HUES6 (cell line): ENCODE measurements around the gene TASL.
"Not testable (repeated sequence)": the region's sequence is repeated elsewhere in the genome, so short reads cannot be mapped to it uniquely, and the experiment has no call there.

Experiments
- H3K27ac ChIP-seq: 2 replicates; pipeline ENCODE4 v1.7.0; 2013; ENCODE audit warnings: low read depth, mild to moderate bottlenecking, low read length, inconsistent platforms
- H3K27me3 ChIP-seq: 2 replicates; pipeline ENCODE4 v1.6.1; 2013; ENCODE audit warnings: low read length; ENCODE audit not compliant: control insufficient read depth, insufficient read depth
- H3K36me3 ChIP-seq: 2 replicates; pipeline ENCODE4 v1.6.1; 2013; ENCODE audit warnings: low read length; ENCODE audit not compliant: control insufficient read depth, insufficient read depth
- H3K4me1 ChIP-seq: 2 replicates; pipeline ENCODE4 v1.6.1; 2013; ENCODE audit warnings: low read length; ENCODE audit not compliant: control insufficient read depth, insufficient read depth
- H3K4me3 ChIP-seq: 2 replicates; pipeline ENCODE4 v1.5.1; 2013; ENCODE audit warnings: low read depth, low read length
- H3K9ac ChIP-seq: one replicate; pipeline ENCODE4 v1.6.1; 2013; ENCODE audit warnings: mild to moderate bottlenecking, low read length
- H3K9me3 ChIP-seq: 2 replicates; pipeline ENCODE4 v1.6.1; 2013; ENCODE audit warnings: low read depth, low read length; ENCODE audit not compliant: control insufficient read depth, insufficient read depth

Gene TASL

GRCh38 chrX:30573125-30573524, 4.4 kb downstream of the TASL start:
- Histone ChIP-seq H3K36me3 (no peaks in the 10 kb centered on the region), H3K9ac (no peak overlapping the region), H3K9me3 (no peaks in the 10 kb centered on the region), H3K4me3 (no peak overlapping the region), H3K4me1 (no peaks in the 10 kb centered on the region), H3K27me3 (peaks cover 4% of the 10 kb centered on the region; the same call in 1 of the 2 replicates), H3K27ac (no peak overlapping the region)

DNA sequence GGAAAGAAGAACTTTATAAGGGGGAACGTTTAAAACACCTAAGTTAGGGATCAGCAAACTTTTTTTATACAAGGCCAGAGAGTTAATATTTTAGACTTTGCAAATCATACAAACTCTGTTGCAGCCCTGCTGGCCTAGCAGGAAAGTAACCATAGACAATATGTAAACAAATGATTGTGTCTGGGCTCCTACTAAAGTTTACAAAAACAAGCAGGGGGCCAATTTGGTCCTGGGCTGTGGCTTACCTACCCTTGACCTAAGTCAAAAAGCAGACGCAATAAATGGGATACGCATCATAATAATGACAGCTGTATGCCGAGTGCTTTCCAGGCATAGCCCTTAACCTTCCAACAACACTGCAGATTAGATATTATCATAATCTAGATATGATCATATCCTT, 4.9 kb downstream of the TASL start:
- Histone ChIP-seq H3K27ac (no peak overlapping the region), H3K27me3 (peaks cover 4% of the 10 kb centered on the region; the same call in 1 of the 2 replicates), H3K9ac (no peak overlapping the region), H3K9me3 (no peaks in the 10 kb centered on the region), H3K36me3 (no peaks in the 10 kb centered on the region), H3K4me1 (no peaks in the 10 kb centered on the region), H3K4me3 (no peak overlapping the region)

- Histone ChIP-seq H3K27me3 (peaks cover 4% of the 10 kb centered on the region; the same call in 1 of the 2 replicates), H3K9me3 (no peaks in the 10 kb centered on the region), H3K4me1 (no peaks in the 10 kb centered on the region), H3K9ac (no peak overlapping the region), H3K4me3 (no peak overlapping the region), H3K27ac (no peak overlapping the region), H3K36me3 (no peaks in the 10 kb centered on the region)
Measured at GRCh38 chrX:30572004-30572403, 5.6 kb downstream of the TASL start.

DNA sequence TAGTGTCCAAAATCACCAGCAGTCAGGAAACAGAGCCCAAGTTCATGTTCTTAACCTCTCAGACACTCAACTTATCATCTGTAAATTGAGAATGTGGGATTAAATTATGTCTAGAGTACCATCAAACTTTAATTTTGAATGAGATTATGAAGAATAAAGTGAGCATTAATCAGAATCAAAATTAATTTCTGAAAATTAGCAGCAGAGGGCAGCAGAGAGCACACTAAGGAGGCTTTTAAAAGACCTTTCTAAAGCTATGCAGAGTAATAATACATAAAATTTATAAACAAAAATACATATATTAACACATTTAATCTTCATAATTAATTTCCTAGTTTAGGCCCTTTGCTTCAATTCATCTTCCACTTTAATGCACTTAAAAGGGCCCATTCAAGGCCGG, 7.1 kb downstream of the TASL start:
- Histone ChIP-seq H3K27ac (no peak overlapping the region), H3K4me3 (no peak overlapping the region), H3K4me1 (no peaks in the 10 kb centered on the region), H3K9me3 (no peaks in the 10 kb centered on the region), H3K9ac (no peak overlapping the region), H3K36me3 (no peaks in the 10 kb centered on the region), H3K27me3 (peaks cover 4% of the 10 kb centered on the region; the same call in 1 of the 2 replicates)

DNA sequence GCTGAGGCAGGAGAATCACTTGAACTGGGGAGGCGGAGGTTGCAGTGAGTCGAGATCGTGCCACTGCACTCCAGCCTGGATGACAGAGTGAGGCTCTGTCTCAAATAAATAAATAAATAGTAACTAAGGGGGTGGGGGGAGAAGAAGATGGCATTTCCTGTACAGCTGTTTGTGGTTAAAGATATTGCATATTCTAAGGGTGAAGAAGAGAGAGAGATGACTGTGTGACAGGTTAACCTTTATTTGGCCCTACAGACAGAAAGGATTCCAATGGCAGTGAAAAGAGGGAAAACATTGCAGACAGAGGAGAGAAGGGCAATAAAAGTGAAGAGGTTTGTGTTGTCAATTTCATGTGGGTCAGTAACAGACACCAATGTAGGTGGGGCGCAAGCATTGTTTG, 9.4 kb downstream of the TASL start:
- Histone ChIP-seq H3K9ac (no peak overlapping the region), H3K36me3 (no peaks in the 10 kb centered on the region), H3K4me1 (no peaks in the 10 kb centered on the region), H3K27me3 (peaks cover 4% of the 10 kb centered on the region; the same call in 1 of the 2 replicates), H3K9me3 (no peaks in the 10 kb centered on the region), H3K27ac (no peak overlapping the region), H3K4me3 (no peak overlapping the region)

GRCh38 chrX:30563070-30563469, 14.5 kb downstream of the TASL start:
- H3K36me3 ChIP-seq, H3K9me3 ChIP-seq, H3K27ac ChIP-seq, H3K4me3 ChIP-seq, H3K27me3 ChIP-seq, H3K9ac ChIP-seq, H3K4me1 ChIP-seq: not testable (repeated sequence)

DNA sequence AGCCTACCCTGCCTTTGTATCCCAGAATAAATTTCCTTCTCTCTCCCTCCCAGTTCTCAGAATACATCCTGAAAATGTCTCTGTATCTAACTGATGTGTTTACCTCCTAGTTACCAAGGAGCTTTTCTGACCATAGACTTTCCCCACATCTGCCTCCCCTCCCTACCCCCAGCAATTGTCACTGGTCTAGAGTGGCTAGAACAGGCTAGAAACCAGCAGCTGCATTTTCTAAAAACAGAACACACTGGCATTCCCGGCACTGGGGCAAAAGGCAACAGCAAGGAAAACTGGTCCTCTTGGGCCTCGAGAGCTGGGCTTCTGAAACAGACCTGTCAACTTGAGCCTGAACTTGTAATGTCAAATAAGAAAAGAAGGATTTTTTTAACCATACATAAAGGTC, 16.4 kb downstream of the TASL start:
- no peaks in the 10 kb centered on the region for H3K36me3 ChIP-seq

DNA sequence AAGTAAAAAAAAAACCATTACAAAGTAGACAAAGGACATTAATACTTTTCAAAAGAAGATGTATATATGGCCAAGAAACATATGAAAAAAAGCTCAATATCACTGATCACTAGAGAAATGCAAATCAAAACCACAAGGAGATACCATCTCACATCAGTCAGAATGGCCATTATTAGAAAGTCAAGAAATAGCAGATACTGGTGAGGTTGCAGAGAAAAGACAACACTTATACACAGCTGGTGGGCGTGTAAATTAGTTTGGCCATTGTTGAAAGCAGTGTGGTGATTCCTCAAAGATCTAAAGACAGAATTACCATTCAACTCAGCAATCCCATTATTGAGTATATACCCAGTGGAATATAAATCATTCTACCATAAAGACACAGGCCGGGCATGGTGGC, 39.3 kb downstream of the TASL start:
- Histone ChIP-seq H3K27me3 (no peaks in the 10 kb centered on the region), H3K27ac (no peak overlapping the region), H3K9me3 (no peaks in the 10 kb centered on the region), H3K36me3 (no peaks in the 10 kb centered on the region), H3K9ac (no peak overlapping the region), H3K4me1 (no peaks in the 10 kb centered on the region), H3K4me3 (no peak overlapping the region)

More for the DNA sequence above, 16.4 kb downstream of the TASL start:
- H3K27me3 ChIP-seq, result no peaks in the 10 kb centered on the region; the same call in 1 of the 2 replicates
- H3K4me3 ChIP-seq, result no peak overlapping the region
- no peak overlapping the region for H3K9ac ChIP-seq
- H3K27ac ChIP-seq, result no peak overlapping the region
- no peaks in the 10 kb centered on the region for H3K9me3 ChIP-seq
- no peaks in the 10 kb centered on the region for H3K4me1 ChIP-seq

DNA sequence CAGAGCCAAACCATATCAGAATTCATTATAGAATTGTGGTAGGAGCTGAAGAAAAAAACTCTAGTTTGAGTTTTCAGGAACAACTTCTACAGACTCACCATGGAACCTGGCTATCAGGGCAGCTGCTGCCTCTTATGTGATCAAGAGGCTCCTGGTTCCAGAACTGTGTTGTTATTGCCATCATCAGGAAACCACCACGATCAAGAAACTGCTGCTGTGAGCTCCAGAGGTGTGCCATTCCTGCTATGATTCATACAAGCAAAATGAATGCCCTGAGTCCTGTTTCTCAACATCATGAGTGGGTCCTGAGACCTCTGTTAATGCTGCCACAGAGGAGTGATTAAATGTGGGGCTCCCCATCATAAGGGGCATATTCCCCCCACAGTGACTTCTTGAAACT, 43.7 kb downstream of the TASL start:
- H3K9me3 ChIP-seq, result no peaks in the 10 kb centered on the region
- H3K36me3 ChIP-seq, result no peaks in the 10 kb centered on the region
- no peak overlapping the region for H3K27ac ChIP-seq
- no peaks in the 10 kb centered on the region for H3K4me1 ChIP-seq
- H3K9ac ChIP-seq, result no peak overlapping the region
- no peaks in the 10 kb centered on the region; the same call in 1 of the 2 replicates for H3K27me3 ChIP-seq
- H3K4me3 ChIP-seq, result no peak overlapping the region

DNA sequence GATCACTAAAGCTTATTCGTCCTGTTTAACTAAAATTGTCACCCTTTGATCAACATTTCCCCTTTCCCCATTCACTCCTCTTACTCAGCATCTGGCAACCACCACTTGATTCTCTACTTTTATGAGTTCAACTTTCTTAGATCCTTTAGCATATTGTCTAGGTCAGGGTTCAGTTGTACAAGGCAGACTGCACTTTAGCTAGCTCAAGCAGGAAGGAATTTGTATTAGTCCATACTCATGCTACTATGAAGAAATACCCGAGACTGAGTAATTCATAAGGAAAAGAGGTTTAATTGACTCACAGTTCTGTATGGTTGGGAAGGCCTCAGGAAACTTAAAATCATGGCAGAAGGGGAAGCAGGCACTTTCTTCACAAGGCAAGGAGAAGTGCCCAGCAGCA, 44.3 kb downstream of the TASL start:
- Histone ChIP-seq H3K36me3 (no peaks in the 10 kb centered on the region), H3K9me3 (peaks cover under 1% of the 10 kb centered on the region; the same call in 1 of the 2 replicates), H3K27ac (no peak overlapping the region), H3K27me3 (no peaks in the 10 kb centered on the region; the same call in 1 of the 2 replicates), H3K4me3 (no peak overlapping the region), H3K9ac (no peak overlapping the region), H3K4me1 (no peaks in the 10 kb centered on the region)

DNA sequence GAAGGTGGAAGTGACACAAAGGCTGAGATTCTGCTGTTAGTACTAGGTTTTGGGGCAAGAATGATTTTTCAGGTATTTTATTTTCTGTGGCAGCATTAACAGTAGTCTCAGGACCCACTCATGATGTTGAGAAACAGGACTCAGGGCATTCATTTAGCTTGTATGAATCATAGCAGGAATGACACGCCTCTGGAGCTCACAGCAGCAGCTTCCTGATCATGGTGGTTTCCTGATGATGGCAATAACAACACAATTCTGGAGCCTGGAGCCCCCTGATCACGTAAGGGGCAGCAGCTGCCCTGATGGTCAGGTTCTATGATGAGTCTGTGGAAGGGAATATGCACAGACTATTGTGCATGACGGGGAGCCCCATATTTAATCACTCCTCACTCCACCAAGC, 47.0 kb downstream of the TASL start:
- Histone ChIP-seq H3K9ac (no peak overlapping the region), H3K27ac (no peak overlapping the region), H3K4me1 (no peaks in the 10 kb centered on the region), H3K36me3 (no peaks in the 10 kb centered on the region), H3K27me3 (no peaks in the 10 kb centered on the region; the same call in 1 of the 2 replicates), H3K9me3 (peaks cover 17% of the 10 kb centered on the region), H3K4me3 (no peak overlapping the region)

- H3K27me3 ChIP-seq, result no peaks in the 10 kb centered on the region; the same call in 1 of the 2 replicates
- H3K36me3 ChIP-seq, result no peaks in the 10 kb centered on the region
- H3K4me1 ChIP-seq, result no peaks in the 10 kb centered on the region
- no peak overlapping the region for H3K27ac ChIP-seq
- no peak overlapping the region for H3K4me3 ChIP-seq
- H3K9me3 ChIP-seq, result peaks cover 17% of the 10 kb centered on the region
- H3K9ac ChIP-seq, result no peak overlapping the region
Measured at GRCh38 chrX:30525732-30526131, 51.8 kb downstream of the TASL start.
